Cardiac muscle cell (in vitro differentiated cells and primary cell): ENCODE data around the gene NLRC5. TPM values are rescaled to one million over a fixed set of nuclear protein-coding genes. Genes with fewer than 3 reads are reported as not detected.
"Not testable (repeated sequence)": the region's sequence is repeated elsewhere in the genome, so short reads cannot be mapped to it uniquely, and the experiment has no call there.

Experiments used
- DNase-seq, 2 donors: peaks; one replicate each; pipeline versions ENCODE4 v3.0.0 to v3.0.0-alpha.2; 2010 to 2017; ENCODE audit warnings: low read depth in 1 of 2, low spot score in 1 of 2
- H3K27ac ChIP-seq: fragments of 200-600 bp; sonication (generic); 2 replicates; pipeline ENCODE4 v1.5.1; 2016
- H3K27me3 ChIP-seq: fragments of 200-600 bp; sonication (generic); 2 replicates; pipeline ENCODE4 v1.6.0; 2016; ENCODE audit warnings: control low read depth
- H3K36me3 ChIP-seq: fragments of 200-600 bp; sonication (generic); 2 replicates; pipeline ENCODE4 v1.5.1; 2016; ENCODE audit warnings: control low read depth
- H3K4me1 ChIP-seq: fragments of 200-600 bp; sonication (generic); 2 replicates; pipeline ENCODE4 v1.8.1; 2017; ENCODE audit warnings: low read depth, mild to moderate bottlenecking, mixed run types
- H3K4me3 ChIP-seq: fragments of 200-600 bp; sonication (generic); 2 replicates; pipeline ENCODE4 v1.5.1; 2016; ENCODE audit warnings: mild to moderate bottlenecking
- H3K9me3 ChIP-seq: fragments of 200-600 bp; sonication (generic); 2 replicates; pipeline ENCODE4 v1.5.1; 2017; ENCODE audit warnings: low read depth, mild to moderate bottlenecking, control low read depth
- polyA plus RNA-seq: library from polyadenylated mRNA; unstranded; fragments of >200 nt; fragmentation: Nextera tagmentation; extraction: Ambion mirVana; gene quantifications from 2 replicates; pipeline ENCODE4 v1.2.1, GENCODE V29; 2016
- total RNA-seq: library from RNA; depleted of rRNA; stranded (reverse); fragments of >200 nt; gene quantifications from 2 replicates; pipeline ENCODE4 v1.2.3, GENCODE V29; 2016
- TF ChIP-seq, protein P1 (sequence below): IDR thresholded peaks from 2 replicates; pipeline ENCODE4 v1.5.1; 2012; ENCODE audit warnings: low read depth, mild to moderate bottlenecking, low read length

The NLRC5 gene
- total and polyA plus RNA-seq, 2 experiments from 2014 or later = not detected

DNA sequence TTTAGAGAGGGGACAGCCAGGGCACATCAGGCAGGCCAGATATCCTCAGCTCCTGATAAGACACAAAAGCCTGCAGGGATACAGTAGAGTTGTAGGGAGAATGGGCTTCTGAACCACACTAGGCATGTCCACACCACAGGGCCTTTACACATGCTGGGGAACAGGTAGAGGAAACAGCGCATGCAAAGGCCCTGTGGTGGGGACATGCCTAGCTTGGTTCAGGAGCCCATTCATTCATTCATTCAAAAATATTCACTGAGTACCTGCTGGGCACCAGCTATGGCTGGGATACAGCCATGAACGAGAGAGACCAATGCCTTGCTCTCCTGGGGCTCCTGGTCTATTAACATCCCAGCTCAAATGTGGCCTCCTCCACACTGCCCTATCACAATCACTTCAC is 107.4 kb downstream of the NLRC5 start:
- no peaks in the 10 kb centered on the region for H3K36me3 ChIP-seq
- H3K27ac ChIP-seq = no peak overlapping the region
- H3K9me3 ChIP-seq = no peaks in the 10 kb centered on the region
- H3K27me3 ChIP-seq = no peaks in the 10 kb centered on the region
- TF ChIP-seq, protein P1, sequence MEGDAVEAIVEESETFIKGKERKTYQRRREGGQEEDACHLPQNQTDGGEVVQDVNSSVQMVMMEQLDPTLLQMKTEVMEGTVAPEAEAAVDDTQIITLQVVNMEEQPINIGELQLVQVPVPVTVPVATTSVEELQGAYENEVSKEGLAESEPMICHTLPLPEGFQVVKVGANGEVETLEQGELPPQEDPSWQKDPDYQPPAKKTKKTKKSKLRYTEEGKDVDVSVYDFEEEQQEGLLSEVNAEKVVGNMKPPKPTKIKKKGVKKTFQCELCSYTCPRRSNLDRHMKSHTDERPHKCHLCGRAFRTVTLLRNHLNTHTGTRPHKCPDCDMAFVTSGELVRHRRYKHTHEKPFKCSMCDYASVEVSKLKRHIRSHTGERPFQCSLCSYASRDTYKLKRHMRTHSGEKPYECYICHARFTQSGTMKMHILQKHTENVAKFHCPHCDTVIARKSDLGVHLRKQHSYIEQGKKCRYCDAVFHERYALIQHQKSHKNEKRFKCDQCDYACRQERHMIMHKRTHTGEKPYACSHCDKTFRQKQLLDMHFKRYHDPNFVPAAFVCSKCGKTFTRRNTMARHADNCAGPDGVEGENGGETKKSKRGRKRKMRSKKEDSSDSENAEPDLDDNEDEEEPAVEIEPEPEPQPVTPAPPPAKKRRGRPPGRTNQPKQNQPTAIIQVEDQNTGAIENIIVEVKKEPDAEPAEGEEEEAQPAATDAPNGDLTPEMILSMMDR = no peak
- DNase-seq = no peak
- H3K4me1 ChIP-seq = peaks cover 6% of the 10 kb centered on the region
- no peak overlapping the region for H3K4me3 ChIP-seq

DNA sequence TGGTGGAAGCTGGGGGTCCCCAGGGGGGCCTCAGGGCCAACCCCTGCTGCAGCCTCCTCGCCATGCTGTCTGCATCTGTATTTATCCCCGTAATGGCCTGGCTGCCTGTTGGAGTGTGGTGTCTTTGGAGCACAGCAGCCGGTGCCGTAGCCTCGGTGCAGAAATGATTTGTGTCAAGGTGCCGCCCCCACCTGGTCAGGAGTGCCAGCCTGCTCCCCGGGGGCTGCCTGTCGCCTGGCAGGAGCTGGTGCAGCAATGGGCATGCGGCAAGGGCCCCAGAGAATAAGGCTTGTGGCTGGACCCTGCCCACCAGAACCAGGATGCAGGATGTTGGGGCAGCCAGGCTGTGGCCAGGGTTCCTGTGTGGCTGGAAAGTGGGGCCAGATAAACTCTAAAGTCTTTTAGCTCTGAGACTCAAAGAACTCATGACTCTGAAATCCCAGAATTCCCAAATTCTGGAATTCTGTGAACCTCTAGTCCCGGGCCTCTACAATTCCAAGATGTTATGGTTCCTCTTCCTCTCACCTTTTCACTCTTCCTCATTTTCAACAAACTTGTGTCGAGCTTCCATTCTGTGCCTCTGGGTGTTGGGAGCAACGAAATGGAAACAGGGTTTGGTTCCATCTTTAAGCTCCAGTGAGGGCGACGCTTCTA is 109.0 kb downstream of the NLRC5 start:
- no peak for DNase-seq

GRCh38 chr16:57099965-57100364 is 110.6 kb downstream of the NLRC5 start:
- not testable (repeated sequence) for H3K27ac ChIP-seq, H3K4me3 ChIP-seq
- peak in 1 of 2 donors; percentile 34 for DNase-seq

More for the DNA sequence above, 109.0 kb downstream of the NLRC5 start:
- no peaks in the 10 kb centered on the region for H3K36me3 ChIP-seq
- peaks cover 3% of the 10 kb centered on the region for H3K4me1 ChIP-seq
- no peaks in the 10 kb centered on the region for H3K9me3 ChIP-seq
- no peak overlapping the region for H3K27ac ChIP-seq
- TF ChIP-seq, protein P1 = no peak
- no peak overlapping the region for H3K4me3 ChIP-seq
- no peaks in the 10 kb centered on the region for H3K27me3 ChIP-seq

GRCh38 chr16:57100445-57100844 is 111.1 kb downstream of the NLRC5 start:
- TF ChIP-seq, protein P1 = no peak
- H3K9me3 ChIP-seq = no peaks in the 10 kb centered on the region
- no peak overlapping the region for H3K27ac ChIP-seq
- no peak overlapping the region for H3K4me3 ChIP-seq
- no peak for DNase-seq
- H3K36me3 ChIP-seq = no peaks in the 10 kb centered on the region
- no peaks in the 10 kb centered on the region for H3K27me3 ChIP-seq
- H3K4me1 ChIP-seq = no peaks in the 10 kb centered on the region

More at GRCh38 chr16:57099965-57100364, 110.6 kb downstream of the NLRC5 start:
- H3K4me1 ChIP-seq, H3K36me3 ChIP-seq, H3K27me3 ChIP-seq, H3K9me3 ChIP-seq: not testable (repeated sequence)

DNA sequence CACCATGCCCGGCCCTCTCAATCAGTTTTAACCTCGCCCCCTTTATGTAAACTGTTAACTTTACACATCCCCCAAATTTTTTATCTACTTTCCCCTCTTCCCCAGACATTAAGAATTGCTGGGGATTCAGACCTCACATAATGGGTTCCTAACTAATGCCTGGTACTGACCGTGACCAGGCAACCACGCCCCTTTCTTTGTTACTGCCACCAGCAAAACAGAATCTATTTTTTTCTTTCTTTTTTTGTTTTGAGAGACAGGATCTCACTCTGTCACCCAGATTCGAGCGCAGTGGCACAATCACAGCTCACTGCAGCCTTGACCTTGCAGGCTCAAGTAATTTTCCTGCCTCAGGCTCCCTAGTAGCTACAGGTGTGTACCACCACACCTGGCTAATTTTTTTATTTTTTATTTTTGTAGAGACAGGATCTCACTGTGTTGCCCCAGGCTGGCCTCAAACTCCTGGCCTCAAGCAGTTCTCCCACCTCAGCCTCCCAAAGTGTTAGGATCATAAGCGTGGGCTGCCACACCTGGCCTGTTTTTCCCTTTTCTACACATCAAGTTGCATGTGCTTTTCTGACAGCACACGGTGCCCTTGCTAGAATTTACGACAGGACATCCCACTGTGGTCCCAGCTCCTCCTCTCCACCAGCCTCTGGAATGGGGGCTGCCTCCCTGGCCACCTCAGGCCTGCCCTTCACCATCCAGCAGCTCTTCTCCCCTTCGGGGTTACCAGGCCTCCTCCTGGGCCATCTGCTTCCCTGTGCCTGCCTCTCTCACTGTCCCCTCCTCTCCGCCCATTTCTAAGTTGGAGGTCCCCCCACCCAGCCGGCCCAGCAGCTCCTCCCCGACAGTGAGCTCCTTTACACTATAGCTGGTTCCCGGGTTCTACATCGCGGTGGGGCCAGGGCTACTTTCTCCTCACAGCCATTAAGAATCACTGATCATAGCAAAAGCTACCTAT is 113.8 kb downstream of the NLRC5 start:
- Histone ChIP-seq H3K4me3 (no peak overlapping the region), H3K36me3 (no peaks in the 10 kb centered on the region), H3K4me1 (no peaks in the 10 kb centered on the region), H3K9me3 (no peaks in the 10 kb centered on the region), H3K27ac (no peak overlapping the region), H3K27me3 (no peaks in the 10 kb centered on the region)
- TF ChIP-seq, protein P1 = no peak
- no peak for DNase-seq

GRCh38 chr16:57104706-57105105 is 115.3 kb downstream of the NLRC5 start:
- TF ChIP-seq, protein P1 = no peak

More at GRCh38 chr16:57104706-57105105, 115.3 kb downstream of the NLRC5 start:
- Histone ChIP-seq H3K9me3 (no peaks in the 10 kb centered on the region), H3K4me1 (no peaks in the 10 kb centered on the region), H3K4me3 (no peak overlapping the region), H3K36me3 (no peaks in the 10 kb centered on the region), H3K27me3 (no peaks in the 10 kb centered on the region), H3K27ac (no peak overlapping the region)
- DNase-seq = no peak
